Measurements from ENCODE around the gene TMPRSS2. TPM values are rescaled to one million over a fixed set of nuclear protein-coding genes. Genes with fewer than 3 reads are reported as not detected.

Gene TMPRSS2
- total RNA-seq, 4 donors from 2014 or later: 5.9 to 36.7 (median 10.5) TPM

GRCh38 chr21:41497788-41498187, 10.2 kb downstream of the TMPRSS2 start:
- no peaks in the 10 kb centered on the region for H3K9me3 ChIP-seq
- TF ChIP-seq EP300 (IDR thresholded peaks at IDR 0.05) (no peak), POLR2AphosphoS5 (IDR thresholded peaks at IDR 0.05) (no peak), CTCF (IDR thresholded peaks at IDR 0.05) (no peak), POLR2A (IDR thresholded peaks at IDR 0.05) (no peak)
- H3K27ac ChIP-seq: no peak overlapping the region
- no peaks in the 10 kb centered on the region for H3K4me1 ChIP-seq
- no peak for DNase-seq (ENCODE audit: low spot score in 2 of 2)
- no peak overlapping the region for H3K4me3 ChIP-seq
- WGBS: 83% methylated on average over 8 of the region's 8 CpGs
- peaks cover 15% of the 10 kb centered on the region for H3K27me3 ChIP-seq
- no peaks in the 10 kb centered on the region for H3K36me3 ChIP-seq

- no peaks in the 10 kb centered on the region for H3K9me3 ChIP-seq
- no peak overlapping the region for H3K27ac ChIP-seq
- 90% methylated on average over 3 of the region's 6 CpGs for WGBS
- TF ChIP-seq CTCF (IDR thresholded peaks at IDR 0.05): no peak
- TF ChIP-seq POLR2A (IDR thresholded peaks at IDR 0.05): no peak
- peaks cover 15% of the 10 kb centered on the region for H3K27me3 ChIP-seq
- no peaks in the 10 kb centered on the region for H3K36me3 ChIP-seq
- H3K4me3 ChIP-seq: no peak overlapping the region
- H3K4me1 ChIP-seq: no peaks in the 10 kb centered on the region
- no peak for DNase-seq (ENCODE audit: low spot score in 2 of 2)
Measured at GRCh38 chr21:41497008-41497407, 10.9 kb downstream of the TMPRSS2 start.

GRCh38 chr21:41494242-41494641, 13.7 kb downstream of the TMPRSS2 start:
- peaks cover 4% of the 10 kb centered on the region for H3K27me3 ChIP-seq
- no peak for DNase-seq (ENCODE audit: low spot score in 2 of 2)
- no peaks in the 10 kb centered on the region for H3K4me1 ChIP-seq
- H3K27ac ChIP-seq: no peak overlapping the region
- no peak overlapping the region for H3K4me3 ChIP-seq
- no peaks in the 10 kb centered on the region for H3K36me3 ChIP-seq
- H3K9me3 ChIP-seq: no peaks in the 10 kb centered on the region
- TF ChIP-seq CTCF (IDR thresholded peaks at IDR 0.05) (no peak), EP300 (IDR thresholded peaks at IDR 0.05) (no peak), POLR2AphosphoS5 (IDR thresholded peaks at IDR 0.05) (no peak), POLR2A (IDR thresholded peaks at IDR 0.05) (no peak)
- WGBS: 94% methylated on average over 16 of the region's 16 CpGs

- no peak for TF ChIP-seq EP300 (IDR thresholded peaks at IDR 0.05)
- TF ChIP-seq POLR2AphosphoS5 (IDR thresholded peaks at IDR 0.05): no peak
- no peak for TF ChIP-seq POLR2A (IDR thresholded peaks at IDR 0.05)
- TF ChIP-seq CTCF (IDR thresholded peaks at IDR 0.05): no peak
- 90% methylated on average over 6 of the region's 6 CpGs for WGBS
- no peaks in the 10 kb centered on the region for H3K9me3 ChIP-seq
- no peak for DNase-seq (ENCODE audit: low spot score in 2 of 2)
- no peak overlapping the region for H3K4me3 ChIP-seq
- no peaks in the 10 kb centered on the region for H3K4me1 ChIP-seq
- no peak overlapping the region for H3K27ac ChIP-seq
- no peaks in the 10 kb centered on the region for H3K27me3 ChIP-seq
- H3K36me3 ChIP-seq: no peaks in the 10 kb centered on the region
Measured at GRCh38 chr21:41491412-41491811, 16.5 kb downstream of the TMPRSS2 start.

- H3K27me3 ChIP-seq: no peaks in the 10 kb centered on the region
- 77% methylated on average over 4 of the region's 4 CpGs for WGBS
- H3K4me1 ChIP-seq: no peaks in the 10 kb centered on the region
- H3K9me3 ChIP-seq: no peaks in the 10 kb centered on the region
- no peak for DNase-seq (ENCODE audit: low spot score in 2 of 2)
- TF ChIP-seq POLR2A (IDR thresholded peaks at IDR 0.05) (no peak), EP300 (IDR thresholded peaks at IDR 0.05) (no peak), POLR2AphosphoS5 (IDR thresholded peaks at IDR 0.05) (no peak), CTCF (IDR thresholded peaks at IDR 0.05) (no peak)
- H3K4me3 ChIP-seq: no peak overlapping the region
- no peaks in the 10 kb centered on the region for H3K36me3 ChIP-seq
- H3K27ac ChIP-seq: no peak overlapping the region
Measured at GRCh38 chr21:41490330-41490729, 17.6 kb downstream of the TMPRSS2 start.
